Activated CD4-positive, alpha-beta T cell treated with anti-CD3 and anti-CD28 coated beads, Interleukin-2, amount 10 ng/mL, durations not matched to agents 24 days and 14 days (primary cell): ENCODE measurements around the gene BSND. TPM values are rescaled to one million over a fixed set of nuclear protein-coding genes. Genes with fewer than 3 reads are reported as not detected.
"Not testable (repeated sequence)": the region's sequence is repeated elsewhere in the genome, so short reads cannot be mapped to it uniquely, and the experiment has no call there.

Experiments
- DNase-seq: peaks from one replicate; pipeline ENCODE4 v3.0.0; 2022
- H3K27ac Mint-ChIP-seq: one replicate; pipeline ENCODE4 v1.8.0; 2022; ENCODE audit warnings: mild to moderate bottlenecking, mixed read lengths
- H3K27me3 Mint-ChIP-seq: one replicate; pipeline ENCODE4 v1.8.0; 2022; ENCODE audit warnings: mixed read lengths
- H3K36me3 Mint-ChIP-seq: one replicate; pipeline ENCODE4 v1.8.0; 2022; ENCODE audit warnings: low read depth, mild to moderate bottlenecking, mixed read lengths
- H3K4me1 Mint-ChIP-seq: one replicate; pipeline ENCODE4 v1.8.0; 2021; ENCODE audit warnings: mixed read lengths
- H3K4me3 Mint-ChIP-seq: one replicate; pipeline ENCODE4 v1.8.0; 2022; ENCODE audit warnings: mild to moderate bottlenecking, moderate library complexity, mixed read lengths
- H3K9me3 Mint-ChIP-seq: one replicate; pipeline ENCODE4 v1.8.0; 2021; ENCODE audit warnings: mixed read lengths
- intact Hi-C: fragments of 100-400 bp; cut with micrococcal nuclease; formaldehyde crosslinking; loops from one replicate; pipeline ENCODE4 v1.15.1; 2023
- total RNA-seq: library from RNA; stranded (reverse); gene quantifications from 2 replicates; pipeline ENCODE4 v1.2.3, GENCODE V29; 2022

BSND gene
- not detected in 2 replicates for total RNA-seq

DNA sequence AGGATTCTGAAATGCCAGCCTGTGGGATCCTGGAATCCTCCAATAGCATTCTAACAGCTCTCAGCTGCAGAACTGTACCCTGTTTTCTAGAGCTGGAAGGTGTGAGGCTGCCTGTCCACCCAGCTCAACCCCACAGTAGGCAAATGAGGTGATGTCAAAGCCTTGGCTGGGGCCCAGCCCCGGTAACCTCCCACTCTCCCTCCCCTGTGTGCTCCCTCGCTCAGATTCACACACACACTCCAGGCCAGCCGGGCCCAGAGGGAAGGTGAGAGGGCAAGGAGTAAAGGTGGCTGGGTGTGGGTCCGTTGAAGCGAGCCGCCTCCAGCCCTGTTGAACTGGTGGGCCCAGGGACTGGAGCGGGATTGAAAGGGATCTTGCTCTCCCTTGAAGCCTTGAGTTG is at the start of gene BSND:
Gene BSND (plus strand): TSS at position 257 of the 400 bp plus-strand sequence. CDS start 254 bp downstream, outside the sequence.
- intact Hi-C loops: no loop called here
- DNase-seq: no peak
- Mint-ChIP-seq H3K27ac (no peak within 1 kb of the TSS), H3K9me3 (no peaks in the 10 kb centered on the region), H3K4me3 (no peak within 1 kb of the TSS), H3K27me3 (peaks cover 28% of the 10 kb centered on the region), H3K4me1 (peaks cover 21% of the 10 kb centered on the region), H3K36me3 (no peaks in the 10 kb centered on the region)

DNA sequence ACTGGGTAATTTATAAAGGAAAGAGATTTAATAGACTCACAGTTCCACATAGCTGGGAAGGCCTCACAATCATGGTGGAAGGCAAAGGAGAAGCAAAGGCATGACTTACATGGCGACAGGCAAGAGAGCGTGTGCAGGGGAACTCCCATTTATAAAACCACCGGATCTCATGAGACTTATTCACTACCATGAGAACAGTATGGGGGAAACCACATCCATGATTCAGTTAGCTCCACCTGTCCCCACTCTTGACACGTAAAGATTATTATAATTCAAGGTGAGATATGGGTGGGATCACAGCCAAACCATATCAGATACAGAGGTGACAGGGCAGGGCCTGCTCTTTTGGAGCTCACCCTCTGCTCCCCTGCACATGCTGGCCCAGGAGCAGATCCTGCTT is 49.7 kb upstream of the BSND start:
- no peak overlapping the region for H3K27ac Mint-ChIP-seq
- no peaks in the 10 kb centered on the region for H3K9me3 Mint-ChIP-seq
- H3K4me3 Mint-ChIP-seq: no peak overlapping the region
- H3K27me3 Mint-ChIP-seq: no peaks in the 10 kb centered on the region
- no peaks in the 10 kb centered on the region for H3K36me3 Mint-ChIP-seq
- DNase-seq: no peak
- intact Hi-C loops: no loop called here
- peaks cover 21% of the 10 kb centered on the region for H3K4me1 Mint-ChIP-seq

DNA sequence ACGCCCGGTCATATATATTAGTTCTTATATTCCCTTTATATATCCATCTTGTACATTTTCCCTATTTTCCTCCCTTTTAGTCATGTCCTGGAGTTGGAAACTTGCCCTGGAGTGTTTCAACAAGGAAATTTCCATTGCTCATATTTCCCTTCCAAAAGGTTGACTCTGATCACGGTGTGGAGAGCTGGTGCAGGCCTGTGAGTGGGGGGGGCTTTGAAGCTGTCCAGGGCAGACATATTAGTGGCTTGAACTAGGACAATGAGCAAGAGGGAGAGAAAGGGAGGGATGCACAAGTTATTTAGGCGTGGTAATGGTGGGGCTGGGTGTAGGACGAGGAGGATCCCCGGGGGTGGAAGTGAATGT is 48.7 kb upstream of the BSND start:
- Mint-ChIP-seq H3K27me3 (peaks cover 3% of the 10 kb centered on the region), H3K27ac (no peak overlapping the region), H3K36me3 (no peaks in the 10 kb centered on the region), H3K9me3 (no peaks in the 10 kb centered on the region), H3K4me3 (no peak overlapping the region), H3K4me1 (peaks cover 19% of the 10 kb centered on the region)
- intact Hi-C loops: loop anchor here (1.0 to 5.0 kb wide), 3 partner anchors 46 to 1632 kb away; no protein-coding TSS in a partner anchor
- no peak for DNase-seq

DNA sequence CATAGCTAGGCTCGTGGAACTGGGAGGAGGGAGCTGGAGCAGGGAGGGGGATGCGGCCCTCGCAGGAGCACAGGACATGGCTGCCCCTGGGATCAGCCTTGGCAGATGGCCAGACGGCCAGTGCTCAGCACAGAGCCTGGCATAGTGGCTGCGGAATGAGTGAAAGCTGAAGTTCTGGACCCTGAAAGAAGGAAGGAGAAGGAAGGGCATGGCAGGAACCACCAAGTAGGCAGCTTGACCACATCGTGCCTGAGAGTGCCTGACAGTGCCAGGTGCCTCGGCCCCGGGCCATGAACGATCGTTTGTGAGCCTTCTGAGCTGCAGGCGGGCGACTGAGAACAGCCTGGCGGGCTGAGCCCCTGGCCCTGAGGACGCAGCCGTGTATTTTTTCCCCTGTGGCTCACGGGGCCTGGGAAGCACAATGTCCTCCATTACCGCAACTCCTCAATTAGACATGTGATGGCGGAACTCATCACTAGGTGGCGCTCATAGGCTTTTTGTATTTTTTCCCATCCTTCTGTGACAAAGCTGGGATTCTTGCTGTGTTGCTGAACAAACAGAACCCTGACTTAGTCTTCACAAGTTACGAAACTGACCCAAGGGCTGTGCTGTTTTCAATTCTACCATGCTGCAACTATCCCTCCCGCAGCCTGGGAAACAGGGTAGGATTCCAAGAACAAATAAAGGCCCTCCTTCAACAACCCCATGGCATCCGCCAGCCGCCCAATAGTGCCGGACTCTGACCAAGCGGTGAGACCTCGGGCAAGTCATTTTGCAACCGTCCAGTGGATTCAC is 48.2 kb upstream of the BSND start:
- peaks cover 13% of the 10 kb centered on the region for H3K4me1 Mint-ChIP-seq
- no peak overlapping the region for H3K27ac Mint-ChIP-seq
- H3K36me3 Mint-ChIP-seq: no peaks in the 10 kb centered on the region
- H3K9me3 Mint-ChIP-seq: no peaks in the 10 kb centered on the region
- DNase-seq: peak; percentile 88
- intact Hi-C loops: loop anchor here (1.0 to 5.0 kb wide), 3 partner anchors 46 to 1632 kb away; no protein-coding TSS in a partner anchor
- no peak overlapping the region for H3K4me3 Mint-ChIP-seq
- H3K27me3 Mint-ChIP-seq: peaks cover 3% of the 10 kb centered on the region

DNA sequence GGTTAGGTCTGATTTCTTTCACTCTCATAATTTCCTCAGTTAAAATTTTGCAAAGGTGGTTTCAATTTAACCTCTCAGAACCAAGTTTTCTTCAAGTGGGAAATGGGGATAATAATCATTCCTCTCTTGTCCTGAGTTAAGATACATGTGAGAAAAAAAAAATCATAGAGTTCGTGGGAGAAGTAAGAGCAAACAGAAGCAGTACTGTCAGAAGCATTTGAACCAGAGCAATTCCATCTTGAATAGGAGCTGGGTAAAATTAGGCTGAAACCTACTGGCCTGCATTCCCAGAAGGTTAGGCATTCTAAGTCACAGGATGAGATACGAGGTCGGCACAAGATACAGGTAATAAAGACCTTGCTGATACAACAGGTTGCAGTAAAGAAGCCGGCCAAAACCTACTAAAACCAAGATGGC is 46.9 kb upstream of the BSND start:
- H3K27ac Mint-ChIP-seq: no peak overlapping the region
- H3K36me3 Mint-ChIP-seq: no peaks in the 10 kb centered on the region
- no peaks in the 10 kb centered on the region for H3K9me3 Mint-ChIP-seq
- no peak overlapping the region for H3K4me3 Mint-ChIP-seq
- intact Hi-C loops: loop anchor here (5.0 kb wide), 1 partner anchor 1630 kb away; no protein-coding TSS in a partner anchor
- DNase-seq: no peak
- peaks cover 3% of the 10 kb centered on the region for H3K27me3 Mint-ChIP-seq
- peaks cover 10% of the 10 kb centered on the region for H3K4me1 Mint-ChIP-seq

DNA sequence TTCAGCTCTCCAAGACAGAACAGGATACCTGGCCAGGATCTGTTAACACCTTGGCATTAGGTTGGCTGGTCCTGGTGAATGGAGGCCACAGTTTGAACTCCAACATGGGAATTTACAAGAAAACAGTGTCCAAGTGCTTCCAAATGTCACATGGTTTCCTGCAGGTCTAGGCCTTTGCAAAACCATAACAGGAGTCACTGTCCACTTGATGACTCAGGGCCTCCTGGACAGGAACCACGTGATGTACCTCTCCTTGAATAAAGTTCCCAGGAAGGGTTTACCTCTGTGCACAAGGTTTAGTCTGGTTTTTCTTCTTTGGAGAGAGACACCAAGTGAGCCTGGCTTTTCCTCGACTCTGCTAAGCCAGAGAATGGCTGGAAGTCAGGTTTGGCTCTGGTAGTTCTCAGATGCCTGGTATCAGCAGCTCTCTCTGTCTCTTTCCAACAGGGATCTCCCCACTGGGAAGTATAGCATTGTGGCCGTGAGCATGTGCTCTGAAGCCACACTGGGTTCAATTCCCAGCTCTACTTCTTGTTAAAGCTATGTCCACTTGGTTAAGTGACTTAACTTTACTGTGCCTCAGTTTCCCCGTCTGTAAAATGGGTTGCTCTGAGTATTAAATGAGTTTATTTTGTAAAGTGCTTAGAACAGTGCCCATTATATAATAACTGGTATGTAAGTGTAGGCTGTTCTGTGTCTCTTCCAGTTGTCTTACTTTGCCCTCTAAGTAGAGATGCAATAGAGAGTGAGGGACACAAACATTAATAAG is 45.6 kb upstream of the BSND start:
- intact Hi-C loops: loop anchor here (5.0 kb wide), 1 partner anchor 1629 kb away; no protein-coding TSS in a partner anchor

DNA sequence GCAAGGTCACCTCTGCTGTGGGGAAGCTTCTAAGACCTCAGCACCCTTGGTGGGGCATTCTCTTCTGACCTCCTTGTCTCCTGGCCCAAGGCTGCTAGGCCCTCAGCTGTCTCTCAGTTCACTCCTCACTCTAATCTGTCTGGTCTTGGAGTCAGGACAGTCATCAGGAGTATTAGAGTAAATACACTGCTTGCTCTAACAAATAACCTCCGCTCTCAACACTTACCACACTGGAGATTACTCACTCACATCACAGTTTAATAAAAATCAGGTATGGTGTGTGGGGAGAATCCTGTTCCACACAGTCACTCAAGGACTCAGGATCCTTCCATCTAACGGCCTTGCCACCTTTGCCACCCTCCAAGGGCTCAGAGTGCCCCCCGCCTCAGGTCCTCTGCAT is 44.9 kb upstream of the BSND start:
- Mint-ChIP-seq H3K27ac (no peak overlapping the region), H3K36me3 (no peaks in the 10 kb centered on the region), H3K4me3 (no peak overlapping the region), H3K4me1 (peaks cover 9% of the 10 kb centered on the region), H3K9me3 (peaks cover 4% of the 10 kb centered on the region), H3K27me3 (peaks cover 6% of the 10 kb centered on the region)
- intact Hi-C loops: loop anchor here (5.0 kb wide), 1 partner anchor 1628 kb away; no protein-coding TSS in a partner anchor
- DNase-seq: no peak

More for the DNA sequence above, 45.6 kb upstream of the BSND start:
- no peak overlapping the region for H3K27ac Mint-ChIP-seq
- DNase-seq: peak; percentile 35
- H3K36me3 Mint-ChIP-seq: no peaks in the 10 kb centered on the region
- no peak overlapping the region for H3K4me3 Mint-ChIP-seq
- peaks cover 4% of the 10 kb centered on the region for H3K9me3 Mint-ChIP-seq
- peaks cover 10% of the 10 kb centered on the region for H3K4me1 Mint-ChIP-seq
- H3K27me3 Mint-ChIP-seq: peaks cover 4% of the 10 kb centered on the region

DNA sequence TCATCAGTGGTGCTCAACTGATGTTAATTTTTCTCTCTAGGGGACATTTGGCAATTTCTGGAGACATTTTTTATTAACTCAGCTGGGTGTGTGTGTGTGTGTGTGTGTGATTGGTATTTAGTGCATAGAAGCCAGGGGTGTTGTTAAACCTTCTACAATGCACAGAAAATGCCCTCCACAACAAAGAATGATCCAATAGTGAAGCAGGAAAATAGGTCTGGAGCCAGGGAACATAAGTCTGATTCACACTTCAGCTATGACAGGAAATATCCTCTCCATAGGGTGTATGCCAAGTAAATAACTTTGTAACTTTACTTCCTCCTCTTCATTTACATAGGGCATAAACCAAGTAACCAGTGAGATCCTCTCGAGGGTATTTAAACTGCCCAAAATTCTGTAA is 43.4 kb upstream of the BSND start:
- no peaks in the 10 kb centered on the region for H3K36me3 Mint-ChIP-seq
- H3K9me3 Mint-ChIP-seq: peaks cover 4% of the 10 kb centered on the region
- H3K4me3 Mint-ChIP-seq: no peak overlapping the region
- H3K27ac Mint-ChIP-seq: no peak overlapping the region
- peaks cover 8% of the 10 kb centered on the region for H3K27me3 Mint-ChIP-seq
- peak; percentile 20 for DNase-seq
- intact Hi-C loops: no loop called here
- no peaks in the 10 kb centered on the region for H3K4me1 Mint-ChIP-seq

DNA sequence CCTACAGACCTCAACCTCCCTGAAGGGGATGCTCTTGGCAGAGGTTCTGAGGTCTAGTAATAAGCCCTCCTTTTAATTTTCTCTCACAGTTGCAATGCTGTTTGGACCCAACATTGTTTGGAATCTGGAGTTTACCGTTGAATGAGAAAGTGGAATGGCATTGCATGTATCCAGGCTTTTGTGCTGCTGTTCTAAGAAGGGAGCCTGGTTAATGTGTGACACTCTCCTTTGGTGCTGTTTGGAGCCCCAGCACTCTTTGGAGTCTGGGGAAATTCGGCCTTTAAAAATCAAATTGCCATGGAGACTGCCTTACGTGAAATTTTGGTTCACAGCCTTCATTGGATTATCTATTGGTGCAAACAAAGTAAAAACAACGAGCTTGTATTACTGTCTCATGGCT is 42.0 kb upstream of the BSND start:
- Mint-ChIP-seq H3K4me3 (no peak overlapping the region), H3K27ac (no peak overlapping the region), H3K27me3 (peaks cover 8% of the 10 kb centered on the region), H3K36me3 (no peaks in the 10 kb centered on the region), H3K9me3 (peaks cover 4% of the 10 kb centered on the region), H3K4me1 (no peaks in the 10 kb centered on the region)
- no peak for DNase-seq
- intact Hi-C loops: no loop called here

DNA sequence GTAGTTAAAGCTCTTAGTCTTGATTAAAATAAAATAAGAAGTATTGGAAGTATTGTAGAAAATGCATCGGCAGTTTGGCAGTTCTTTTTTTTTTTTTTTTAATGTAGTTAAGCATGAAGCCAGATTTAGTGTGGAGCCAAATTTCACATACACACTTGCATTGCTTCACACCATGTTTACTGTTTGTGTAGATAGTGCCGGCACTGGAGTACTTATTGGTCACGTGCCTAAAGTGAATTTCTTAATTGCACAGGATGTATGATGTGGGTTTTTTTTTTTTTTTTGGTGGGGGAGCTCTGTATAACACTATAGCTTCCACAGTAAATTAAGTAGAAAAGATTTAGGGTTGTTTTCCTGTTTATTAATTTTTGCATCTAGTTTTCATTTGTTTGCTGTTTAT is 39.5 kb upstream of the BSND start:
- Mint-ChIP-seq H3K27ac (no peak overlapping the region), H3K9me3 (peaks cover 4% of the 10 kb centered on the region), H3K4me3 (no peak overlapping the region), H3K4me1 (no peaks in the 10 kb centered on the region), H3K36me3 (no peaks in the 10 kb centered on the region), H3K27me3 (peaks cover 11% of the 10 kb centered on the region)
- DNase-seq: no peak
- intact Hi-C loops: no loop called here

DNA sequence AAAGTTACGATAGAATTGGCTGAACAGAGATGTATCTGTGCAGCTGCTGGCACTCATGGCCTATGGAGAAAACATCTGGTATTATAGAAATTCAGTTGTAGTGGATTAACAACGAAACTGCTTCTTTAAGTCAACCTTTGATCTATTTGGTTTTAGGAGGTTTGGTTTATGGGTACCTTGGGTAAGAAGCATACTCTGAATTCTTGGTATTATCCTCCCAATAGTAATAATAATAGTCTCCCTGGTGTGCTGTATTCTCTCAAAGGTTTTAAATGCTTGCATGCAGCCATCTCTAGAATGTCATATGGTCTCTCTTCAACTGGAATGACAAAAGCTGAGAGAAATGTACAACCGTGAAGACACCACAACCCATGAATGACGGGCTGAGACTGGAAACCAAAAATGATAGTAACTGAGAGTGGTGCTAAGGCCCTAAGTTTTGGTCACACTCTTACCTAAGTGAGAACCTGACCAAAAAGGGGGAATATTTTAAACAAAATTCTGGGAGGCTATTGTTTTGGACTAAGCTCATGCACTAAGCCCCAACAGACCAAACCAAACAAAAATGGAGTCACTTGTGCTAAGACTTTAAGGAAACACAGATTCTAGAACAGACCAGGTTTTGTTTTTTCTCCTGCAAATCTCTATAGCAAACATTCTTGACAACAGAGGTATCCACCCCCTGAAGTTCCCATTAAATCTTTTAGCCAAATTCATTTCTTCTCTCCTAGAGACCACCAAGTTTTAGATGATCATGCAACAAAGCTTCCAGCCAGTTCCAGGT is 35.9 kb upstream of the BSND start:
- H3K9me3 Mint-ChIP-seq: no peaks in the 10 kb centered on the region
- peaks cover 12% of the 10 kb centered on the region for H3K27me3 Mint-ChIP-seq
- no peak overlapping the region for H3K4me3 Mint-ChIP-seq
- DNase-seq: no peak
- intact Hi-C loops: no loop called here
- H3K4me1 Mint-ChIP-seq: peaks cover 4% of the 10 kb centered on the region
- H3K27ac Mint-ChIP-seq: no peak overlapping the region
- no peaks in the 10 kb centered on the region for H3K36me3 Mint-ChIP-seq

DNA sequence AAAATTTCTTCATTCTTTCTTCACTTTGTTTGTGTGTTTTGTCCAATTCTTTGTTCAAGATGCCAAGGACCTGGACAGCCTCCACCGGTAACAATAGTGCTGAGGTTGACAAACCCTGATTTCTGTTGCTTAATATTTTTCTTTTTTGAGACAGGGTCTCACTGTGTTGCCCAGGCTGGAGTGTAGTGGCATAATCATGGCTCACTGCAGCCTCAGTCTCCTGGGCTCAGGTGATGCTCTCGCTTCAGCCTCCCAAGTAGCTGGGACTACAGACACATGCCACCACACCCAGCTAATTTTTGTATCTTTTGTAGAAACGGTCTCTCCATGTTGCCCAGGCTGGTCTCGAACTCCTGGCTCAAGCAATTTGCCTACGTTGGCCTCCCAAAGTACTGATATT is 34.9 kb upstream of the BSND start:
- DNase-seq, H3K4me3 Mint-ChIP-seq, H3K36me3 Mint-ChIP-seq, intact Hi-C loops, H3K9me3 Mint-ChIP-seq, H3K27ac Mint-ChIP-seq, H3K27me3 Mint-ChIP-seq, H3K4me1 Mint-ChIP-seq: not testable (repeated sequence)

DNA sequence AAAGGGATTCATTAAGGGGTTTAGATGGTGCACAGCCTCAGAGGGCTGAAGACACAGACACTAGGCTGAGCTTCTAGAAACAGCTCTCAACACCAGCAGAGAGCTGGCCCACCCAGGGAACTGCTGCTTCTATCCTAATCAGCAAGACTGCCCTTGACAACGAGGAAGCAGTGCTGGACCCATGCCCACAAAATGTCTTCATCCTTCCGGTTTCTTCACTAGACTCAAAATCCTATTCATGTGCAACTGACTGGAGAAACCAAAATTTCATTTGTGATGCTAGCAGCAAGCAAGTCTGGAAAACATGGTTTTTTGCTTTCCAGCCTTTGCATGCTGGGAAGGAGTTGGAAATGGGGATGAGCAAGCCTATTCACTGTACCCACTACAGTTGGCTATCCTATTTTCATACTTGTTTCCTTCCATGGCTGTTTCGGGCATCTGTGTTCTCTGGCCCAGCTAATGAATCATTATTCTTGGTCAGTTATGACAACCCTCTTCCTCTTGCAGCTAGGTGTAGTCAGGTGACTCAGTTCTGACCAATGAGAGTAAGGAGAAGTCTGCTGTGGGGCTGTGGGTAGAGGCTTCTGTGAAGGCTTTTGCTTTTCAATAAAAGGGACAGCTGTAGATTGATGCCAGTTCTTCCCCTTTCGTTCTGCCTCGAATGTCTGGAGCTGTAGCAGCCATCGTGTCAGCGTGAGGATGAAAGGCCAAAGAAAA is 33.0 kb upstream of the BSND start:
- Mint-ChIP-seq H3K36me3 (no peaks in the 10 kb centered on the region), H3K27ac (no peak overlapping the region), H3K9me3 (no peaks in the 10 kb centered on the region), H3K4me1 (peaks cover 4% of the 10 kb centered on the region), H3K4me3 (no peak overlapping the region), H3K27me3 (peaks cover 17% of the 10 kb centered on the region)
- no peak for DNase-seq
- intact Hi-C loops: no loop called here
